Activated T-helper 1 cell treated with Interleukin-2 at 50 U/mL for 16 hours (primary cell): Measurements from ENCODE around the gene RIC1.
"Not testable (repeated sequence)": the region's sequence is repeated elsewhere in the genome, so short reads cannot be mapped to it uniquely, and the experiment has no call there.

Experiments used
- DNase-seq: peaks from one replicate; pipeline ENCODE4 v3.0.0-alpha.2; 2020; ENCODE audit warnings: low read depth

The RIC1 gene

GRCh38 chr9:5671711-5672353 is 42.9 kb downstream of the RIC1 start:
- DNase-seq = no peak

GRCh38 chr9:5675046-5675445 is 46.1 kb downstream of the RIC1 start:
- not testable (repeated sequence) for DNase-seq

- not testable (repeated sequence) for DNase-seq
These were observed 54.7 kb downstream of the RIC1 start for GRCh38 chr9:5683591-5683990.

GRCh38 chr9:5684101-5684500 is 55.2 kb downstream of the RIC1 start:
- no peak for DNase-seq

GRCh38 chr9:5688109-5688508 is 59.2 kb downstream of the RIC1 start:
- DNase-seq = no peak

- no peak for DNase-seq
These were observed 61.4 kb downstream of the RIC1 start for GRCh38 chr9:5690278-5690677.

GRCh38 chr9:5695860-5696259 is 67.0 kb downstream of the RIC1 start:
- DNase-seq = no peak

- DNase-seq = no peak
These were observed 68.0 kb downstream of the RIC1 start for GRCh38 chr9:5696884-5697283.

- no peak for DNase-seq
These were observed 69.1 kb downstream of the RIC1 start for GRCh38 chr9:5698004-5698403.

- DNase-seq = no peak
These were observed 70.1 kb downstream of the RIC1 start for GRCh38 chr9:5698810-5699556.

- DNase-seq = no peak
These were observed 79.5 kb downstream of the RIC1 start for GRCh38 chr9:5708414-5708813.

- no peak for DNase-seq
These were observed 83.9 kb downstream of the RIC1 start for GRCh38 chr9:5712651-5713390.

- no peak for DNase-seq
These were observed 85.8 kb downstream of the RIC1 start for GRCh38 chr9:5714501-5715401.

GRCh38 chr9:5715548-5716127 is 86.7 kb downstream of the RIC1 start:
- DNase-seq = no peak

- not testable (repeated sequence) for DNase-seq
These were observed 88.5 kb downstream of the RIC1 start for GRCh38 chr9:5717434-5717833.

- no peak for DNase-seq
These were observed 89.6 kb downstream of the RIC1 start for GRCh38 chr9:5718296-5719032.

- no peak for DNase-seq
These were observed 90.4 kb downstream of the RIC1 start for GRCh38 chr9:5719100-5719926.

- no peak for DNase-seq
These were observed 91.2 kb downstream of the RIC1 start for GRCh38 chr9:5720151-5720550.

GRCh38 chr9:5721279-5722087 is 92.6 kb downstream of the RIC1 start:
- DNase-seq = no peak
